ENCODE results near the gene PAMR1. TPM values are rescaled to one million over a fixed set of nuclear protein-coding genes. Genes with fewer than 3 reads are reported as not detected.

PAMR1 gene
- total and polyA plus RNA-seq, 10 of the 15 experiments (the other 5 are each of a cell fraction or from before 2014, with no cell fraction given) = 0.04 TPM; not detected in 9

DNA sequence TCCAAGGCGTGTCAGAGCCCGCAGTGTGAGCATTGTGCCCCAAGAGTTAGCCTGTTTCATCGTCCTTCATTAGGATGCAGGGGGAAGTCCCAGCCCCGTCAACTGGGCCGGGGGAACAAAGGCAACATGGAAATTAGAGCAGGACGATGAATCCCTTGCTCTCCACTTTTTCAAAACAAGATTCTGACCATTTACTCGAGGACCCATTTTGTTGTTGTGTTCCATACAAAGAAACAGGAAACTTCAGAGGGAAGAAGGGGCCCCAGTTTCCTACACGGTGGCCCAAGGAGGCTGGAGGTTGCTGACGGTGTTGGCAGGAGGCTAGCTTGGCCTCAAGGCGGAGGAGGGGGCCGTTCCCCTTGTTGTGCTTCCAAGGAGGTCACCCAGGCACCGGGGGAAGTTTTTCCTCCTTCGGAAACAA, 62.1 kb downstream of the PAMR1 start:
- intact Hi-C loops (cut with micrococcal nuclease; ENCODE audit: unreplicated experiment) (no loop called here), in situ Hi-C loops (cut with MboI) (no loop called here)
- 13% methylated on average over 13 of the region's 13 CpGs for WGBS (ENCODE audit: insufficient coverage, insufficient replicate concordance, low lambda C conversion rate, missing lambda C conversion rate)
- ATAC-seq (no peak), FAIRE-seq (no peak), DNase-seq (ENCODE audit: low read depth, low spot score) (no peak)
- ChIA-PET SMC1A (ENCODE audit: uncharacterized antibody, unreplicated experiment) (no interaction called here), RAD21 (ENCODE audit: unreplicated experiment) (no interaction called here), POLR2A (no interaction called here), CTCF (interaction anchor here (0.6 to 1.2 kb wide), 2 partner anchors 20 to 22 kb away, joined by 3 to 4 read pairs; no protein-coding TSS in a partner anchor)
- no TSS peak for BruUV-seq (replicated peaks)
- Histone ChIP-seq H3K27me3 (replicated peaks in 1 of 2; ENCODE audit: control insufficient read depth in 2 of 2, insufficient read depth in 2 of 2, low read length in 1 of 2) (peaks cover 0 to 1% of the 10 kb centered on the region in 2 experiments; a peak in 3 of 4 replicates), H2AFZ (ENCODE audit: control insufficient read depth, low read depth, low read length) (no peak overlapping the region), H3K79me2 (ENCODE audit: control insufficient read depth, insufficient read depth, low read length) (no peaks in the 10 kb centered on the region), H4K20me1 (ENCODE audit: control insufficient read depth, insufficient read depth) (no peaks in the 10 kb centered on the region), H3K4me3 (no peak overlapping the region), H3K27ac (ENCODE audit: control insufficient read depth, insufficient read depth) (no peak overlapping the region), H3K4me2 (ENCODE audit: control insufficient read depth, insufficient read depth) (no peak overlapping the region), H3K9ac (ENCODE audit: control insufficient read depth, insufficient read depth, low read length) (no peak overlapping the region), H3K36me3 (ENCODE audit: control insufficient read depth in 2 of 2, insufficient read depth in 2 of 2, low read length in 1 of 2) (no peaks in the 10 kb centered on the region), H3K9me3 (replicated peaks; ENCODE audit: control insufficient read depth, insufficient read depth, low read length) (no peaks in the 10 kb centered on the region), H3K4me1 (ENCODE audit: control insufficient read depth, insufficient read depth, low read length) (no peaks in the 10 kb centered on the region)
- no peak for TF ChIP-seq POLR2A (IDR thresholded peaks at IDR 0.05; ENCODE audit: low read depth, low read length)
- TF ChIP-seq, protein P1, sequence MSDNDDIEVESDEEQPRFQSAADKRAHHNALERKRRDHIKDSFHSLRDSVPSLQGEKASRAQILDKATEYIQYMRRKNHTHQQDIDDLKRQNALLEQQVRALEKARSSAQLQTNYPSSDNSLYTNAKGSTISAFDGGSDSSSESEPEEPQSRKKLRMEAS (IDR thresholded peaks at IDR 0.05; ENCODE audit: low read depth, low read length) = no peak
- TF ChIP-seq MTA3 (IDR thresholded peaks at IDR 0.05; ENCODE audit: borderline replicate concordance, low read length) = no peak
- no peak for TF ChIP-seq SREBF1 (IDR thresholded peaks at IDR 0.05; ENCODE audit: low read length)
- TF ChIP-seq NR2F1 (conservative IDR thresholded peaks at IDR 0.05) = no peak
- TF ChIP-seq RFX5 (IDR thresholded peaks at IDR 0.05; ENCODE audit: low read depth, low read length) = no peak
- TF ChIP-seq TCF12 (IDR thresholded peaks at IDR 0.05; ENCODE audit: low read depth, low read length) = no peak
- TF ChIP-seq, protein P2, sequence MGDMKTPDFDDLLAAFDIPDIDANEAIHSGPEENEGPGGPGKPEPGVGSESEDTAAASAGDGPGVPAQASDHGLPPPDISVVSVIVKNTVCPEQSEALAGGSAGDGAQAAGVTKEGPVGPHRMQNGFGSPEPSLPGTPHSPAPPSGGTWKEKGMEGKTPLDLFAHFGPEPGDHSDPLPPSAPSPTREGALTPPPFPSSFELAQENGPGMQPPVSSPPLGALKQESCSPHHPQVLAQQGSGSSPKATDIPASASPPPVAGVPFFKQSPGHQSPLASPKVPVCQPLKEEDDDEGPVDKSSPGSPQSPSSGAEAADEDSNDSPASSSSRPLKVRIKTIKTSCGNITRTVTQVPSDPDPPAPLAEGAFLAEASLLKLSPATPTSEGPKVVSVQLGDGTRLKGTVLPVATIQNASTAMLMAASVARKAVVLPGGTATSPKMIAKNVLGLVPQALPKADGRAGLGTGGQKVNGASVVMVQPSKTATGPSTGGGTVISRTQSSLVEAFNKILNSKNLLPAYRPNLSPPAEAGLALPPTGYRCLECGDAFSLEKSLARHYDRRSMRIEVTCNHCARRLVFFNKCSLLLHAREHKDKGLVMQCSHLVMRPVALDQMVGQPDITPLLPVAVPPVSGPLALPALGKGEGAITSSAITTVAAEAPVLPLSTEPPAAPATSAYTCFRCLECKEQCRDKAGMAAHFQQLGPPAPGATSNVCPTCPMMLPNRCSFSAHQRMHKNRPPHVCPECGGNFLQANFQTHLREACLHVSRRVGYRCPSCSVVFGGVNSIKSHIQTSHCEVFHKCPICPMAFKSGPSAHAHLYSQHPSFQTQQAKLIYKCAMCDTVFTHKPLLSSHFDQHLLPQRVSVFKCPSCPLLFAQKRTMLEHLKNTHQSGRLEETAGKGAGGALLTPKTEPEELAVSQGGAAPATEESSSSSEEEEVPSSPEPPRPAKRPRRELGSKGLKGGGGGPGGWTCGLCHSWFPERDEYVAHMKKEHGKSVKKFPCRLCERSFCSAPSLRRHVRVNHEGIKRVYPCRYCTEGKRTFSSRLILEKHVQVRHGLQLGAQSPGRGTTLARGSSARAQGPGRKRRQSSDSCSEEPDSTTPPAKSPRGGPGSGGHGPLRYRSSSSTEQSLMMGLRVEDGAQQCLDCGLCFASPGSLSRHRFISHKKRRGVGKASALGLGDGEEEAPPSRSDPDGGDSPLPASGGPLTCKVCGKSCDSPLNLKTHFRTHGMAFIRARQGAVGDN (IDR thresholded peaks at IDR 0.05) = no peak
